ENCODE data around the gene PON1.

The PON1 gene

DNA sequence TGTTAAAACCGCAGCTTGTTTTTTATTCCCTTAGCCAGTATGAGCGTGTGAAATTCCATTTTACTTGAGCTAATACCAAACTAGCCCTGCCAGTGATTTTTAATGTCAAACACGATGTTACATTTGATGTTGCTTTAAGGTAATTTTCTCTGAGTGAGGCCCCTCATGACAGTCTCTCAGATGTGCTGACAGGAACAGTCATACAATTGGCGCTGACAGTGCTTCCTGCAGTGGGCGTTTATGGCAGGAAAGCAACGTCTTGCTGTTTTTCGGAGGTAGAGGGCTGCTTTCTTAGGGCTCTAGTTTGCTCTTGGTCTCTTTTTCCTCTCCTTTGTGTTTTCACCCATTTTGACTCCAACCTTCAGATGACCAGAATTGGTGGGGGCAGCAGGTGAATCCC is 19.3 kb downstream of the PON1 start:
- H3K4me3 ChIP-seq (ENCODE audit: low read length), result no peak overlapping the region
- no peak for DNase-seq (ENCODE audit: low read depth)
- TF ChIP-seq, protein P1, sequence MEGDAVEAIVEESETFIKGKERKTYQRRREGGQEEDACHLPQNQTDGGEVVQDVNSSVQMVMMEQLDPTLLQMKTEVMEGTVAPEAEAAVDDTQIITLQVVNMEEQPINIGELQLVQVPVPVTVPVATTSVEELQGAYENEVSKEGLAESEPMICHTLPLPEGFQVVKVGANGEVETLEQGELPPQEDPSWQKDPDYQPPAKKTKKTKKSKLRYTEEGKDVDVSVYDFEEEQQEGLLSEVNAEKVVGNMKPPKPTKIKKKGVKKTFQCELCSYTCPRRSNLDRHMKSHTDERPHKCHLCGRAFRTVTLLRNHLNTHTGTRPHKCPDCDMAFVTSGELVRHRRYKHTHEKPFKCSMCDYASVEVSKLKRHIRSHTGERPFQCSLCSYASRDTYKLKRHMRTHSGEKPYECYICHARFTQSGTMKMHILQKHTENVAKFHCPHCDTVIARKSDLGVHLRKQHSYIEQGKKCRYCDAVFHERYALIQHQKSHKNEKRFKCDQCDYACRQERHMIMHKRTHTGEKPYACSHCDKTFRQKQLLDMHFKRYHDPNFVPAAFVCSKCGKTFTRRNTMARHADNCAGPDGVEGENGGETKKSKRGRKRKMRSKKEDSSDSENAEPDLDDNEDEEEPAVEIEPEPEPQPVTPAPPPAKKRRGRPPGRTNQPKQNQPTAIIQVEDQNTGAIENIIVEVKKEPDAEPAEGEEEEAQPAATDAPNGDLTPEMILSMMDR (conservative IDR thresholded peaks at IDR 0.05; ENCODE audit: low read depth, low read length), result no peak

DNA sequence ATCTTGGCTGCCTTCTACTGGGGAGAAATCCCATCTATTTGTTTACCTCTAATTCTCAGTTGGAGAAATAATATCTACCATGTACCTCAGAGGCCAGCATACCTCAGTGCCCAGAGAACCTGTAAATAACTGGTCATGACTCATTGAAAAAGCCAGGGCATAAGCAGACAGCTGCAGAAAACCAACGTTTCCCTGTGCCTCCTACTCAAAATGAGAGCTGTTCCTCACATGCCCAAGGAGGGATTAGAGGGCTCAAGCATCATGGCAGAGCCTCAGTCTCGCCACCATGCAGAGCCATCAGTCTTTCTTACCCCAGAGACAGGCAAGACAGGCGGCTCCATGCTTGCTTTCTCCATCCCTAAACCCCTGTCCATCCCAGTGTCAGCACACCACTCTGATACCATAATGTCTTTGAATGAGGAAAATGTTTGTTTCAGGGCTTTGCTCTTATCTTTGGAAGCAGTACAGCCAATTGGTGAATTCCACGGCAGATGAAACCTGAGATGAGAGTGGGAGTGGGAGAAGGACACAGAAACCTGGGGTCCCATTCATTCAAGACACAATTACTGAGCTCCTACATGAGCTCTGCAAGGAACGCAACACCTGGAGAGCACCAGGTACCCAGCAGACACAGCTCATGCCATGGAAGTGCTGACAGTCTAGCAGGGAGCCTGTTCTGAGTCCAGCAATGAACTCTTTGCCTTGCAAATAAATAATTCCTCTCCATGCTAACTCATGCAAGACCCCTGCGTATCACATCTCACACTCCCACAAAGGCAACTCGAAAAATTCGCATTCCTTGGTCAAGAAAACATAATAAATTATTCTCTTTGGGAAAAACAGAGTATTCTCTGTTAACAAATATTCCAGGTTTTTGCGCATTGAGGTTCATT is 21.1 kb downstream of the PON1 start:
- no peak for DNase-seq (ENCODE audit: low read depth)
- TF ChIP-seq, protein P1 (conservative IDR thresholded peaks at IDR 0.05; ENCODE audit: low read depth, low read length), result no peak
- H3K4me3 ChIP-seq (ENCODE audit: low read length), result no peak overlapping the region

DNA sequence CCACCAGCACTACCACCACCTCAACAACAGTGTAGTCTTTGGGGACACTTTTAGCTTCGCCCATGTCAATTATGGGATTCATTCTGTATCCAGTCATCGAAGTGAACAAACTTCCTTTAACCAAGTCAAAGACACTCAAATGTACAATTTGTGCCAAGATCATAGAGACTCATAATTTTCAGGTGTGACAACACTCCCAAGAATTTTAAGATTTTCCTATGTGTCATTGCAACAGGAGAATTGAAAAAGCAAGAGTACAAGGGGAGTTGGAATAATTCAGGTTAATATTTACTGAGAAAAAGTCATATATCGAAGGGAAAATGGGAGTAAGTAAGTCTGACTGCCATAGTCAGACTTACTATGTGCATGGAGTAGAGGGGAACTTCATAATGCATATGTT is 26.2 kb downstream of the PON1 start:
- DNase-seq (ENCODE audit: low read depth), result no peak
- H3K4me3 ChIP-seq (ENCODE audit: low read length), result no peak overlapping the region
- TF ChIP-seq, protein P1 (conservative IDR thresholded peaks at IDR 0.05; ENCODE audit: low read depth, low read length), result no peak

DNA sequence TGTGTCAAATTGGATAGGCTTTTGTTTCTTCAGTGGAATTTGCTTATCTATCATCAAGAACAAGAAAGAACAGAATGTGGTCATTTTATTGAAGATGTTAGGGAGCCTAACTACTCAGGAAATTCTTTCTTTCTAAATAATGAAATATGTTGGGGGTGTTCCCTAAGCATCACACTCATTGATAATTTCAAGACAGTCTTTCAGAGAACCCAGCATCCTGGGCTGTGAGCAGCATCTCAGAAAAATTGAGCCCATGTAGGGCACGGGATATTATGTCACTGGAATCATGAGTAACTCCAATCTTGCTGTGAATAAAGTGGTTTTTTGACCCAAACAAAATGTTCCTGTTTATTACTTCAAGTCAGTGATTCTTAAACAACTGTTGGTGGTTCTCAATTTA is 27.3 kb downstream of the PON1 start:
- TF ChIP-seq, protein P1 (conservative IDR thresholded peaks at IDR 0.05; ENCODE audit: low read depth, low read length), result no peak
- no peak for DNase-seq (ENCODE audit: low read depth)
- no peak overlapping the region for H3K4me3 ChIP-seq (ENCODE audit: low read length)

DNA sequence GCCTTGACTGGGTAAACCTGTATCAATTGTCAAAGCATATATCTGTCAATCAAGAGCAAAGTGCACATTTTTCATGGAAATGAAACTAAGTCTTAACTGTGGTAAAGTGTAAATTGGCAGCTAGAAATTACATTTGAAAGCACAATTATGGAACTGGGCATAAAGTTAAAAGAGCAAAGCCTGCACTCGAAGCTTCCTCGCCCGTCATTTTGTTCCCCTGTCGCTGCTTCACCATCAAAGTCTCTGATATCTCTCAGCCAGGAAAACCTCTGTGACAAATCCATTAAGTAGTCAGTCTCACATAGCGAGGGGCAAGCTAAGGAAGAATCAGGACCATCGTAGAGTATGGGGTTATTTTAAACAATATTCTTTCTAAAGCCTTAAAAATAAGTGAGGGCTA is 27.9 kb downstream of the PON1 start:
- H3K4me3 ChIP-seq (ENCODE audit: low read length), result no peak overlapping the region
- TF ChIP-seq, protein P1 (conservative IDR thresholded peaks at IDR 0.05; ENCODE audit: low read depth, low read length), result no peak
- no peak for DNase-seq (ENCODE audit: low read depth)

DNA sequence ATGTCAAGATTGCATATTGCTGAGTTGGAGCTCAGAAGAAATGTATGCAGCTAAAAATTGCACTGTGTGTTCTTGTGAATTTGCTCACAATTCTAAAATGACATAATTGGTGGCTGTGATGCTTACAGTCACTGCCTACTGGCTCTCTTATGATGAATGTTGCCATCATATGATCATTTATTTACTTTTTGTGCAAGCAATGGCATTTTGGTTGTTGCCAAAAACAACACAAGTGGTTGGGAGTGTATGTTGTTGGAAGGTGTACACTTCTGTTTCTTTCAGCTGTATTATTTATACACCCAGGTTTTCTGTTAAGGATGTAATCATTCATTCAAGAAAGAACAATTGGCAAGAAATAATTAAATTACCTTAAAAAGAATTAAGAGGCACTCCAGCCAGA is 28.9 kb downstream of the PON1 start:
- H3K4me3 ChIP-seq (ENCODE audit: low read length), result no peak overlapping the region
- TF ChIP-seq, protein P1 (conservative IDR thresholded peaks at IDR 0.05; ENCODE audit: low read depth, low read length), result no peak
- no peak for DNase-seq (ENCODE audit: low read depth)

All from retinal pigment epithelial cell (primary cell).